Measurements from ENCODE around the gene GALR1.

GALR1 gene, protein sequence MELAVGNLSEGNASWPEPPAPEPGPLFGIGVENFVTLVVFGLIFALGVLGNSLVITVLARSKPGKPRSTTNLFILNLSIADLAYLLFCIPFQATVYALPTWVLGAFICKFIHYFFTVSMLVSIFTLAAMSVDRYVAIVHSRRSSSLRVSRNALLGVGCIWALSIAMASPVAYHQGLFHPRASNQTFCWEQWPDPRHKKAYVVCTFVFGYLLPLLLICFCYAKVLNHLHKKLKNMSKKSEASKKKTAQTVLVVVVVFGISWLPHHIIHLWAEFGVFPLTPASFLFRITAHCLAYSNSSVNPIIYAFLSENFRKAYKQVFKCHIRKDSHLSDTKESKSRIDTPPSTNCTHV

DNA sequence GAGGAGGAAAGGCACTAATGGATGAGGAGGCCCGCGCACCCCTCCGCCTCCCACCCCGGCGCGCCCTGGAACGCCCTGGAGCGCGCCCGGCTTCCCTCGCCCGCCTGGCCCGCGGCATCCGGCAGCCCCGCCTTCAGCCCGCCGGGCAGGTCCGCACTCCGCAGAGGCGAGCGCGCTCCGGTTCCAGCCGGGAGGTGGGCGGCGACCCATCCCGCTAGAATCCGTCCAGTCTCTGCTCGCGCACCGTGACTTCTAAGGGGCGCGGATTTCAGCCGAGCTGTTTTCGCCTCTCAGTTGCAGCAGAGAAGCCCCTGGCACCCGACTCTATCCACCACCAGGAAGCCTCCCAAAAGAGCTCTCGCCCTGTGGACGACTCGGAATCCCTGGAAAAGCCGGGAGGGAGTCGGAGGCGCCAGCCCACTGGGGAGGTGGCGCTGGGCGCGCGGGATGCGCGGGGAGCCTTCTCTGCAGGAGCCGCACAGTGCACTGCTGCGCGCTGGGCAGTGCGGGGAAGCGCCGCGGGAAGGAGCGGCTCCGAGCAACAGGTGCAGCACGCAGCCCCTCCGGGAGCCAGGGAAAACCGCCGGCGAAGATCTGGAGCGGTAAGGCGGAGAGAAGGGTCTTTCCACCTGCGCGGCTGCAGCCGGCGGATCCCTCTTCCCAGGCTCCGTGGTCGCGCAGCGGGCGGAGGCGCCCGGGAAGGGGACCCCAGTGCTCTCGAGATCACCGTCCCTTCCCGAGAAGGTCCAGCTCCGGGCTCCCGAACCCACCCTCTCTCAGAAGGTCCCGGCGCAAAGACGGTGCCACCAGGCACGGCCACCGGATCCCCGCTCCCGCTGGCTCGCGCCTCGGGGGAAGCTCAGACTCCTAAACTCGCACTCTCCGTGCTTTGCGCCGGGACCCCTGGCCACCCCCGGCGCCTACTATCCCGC, at the start of gene GALR1:
TSS of gene GALR1 (plus strand) at position 280 of the 932 bp plus-strand sequence. CDS start 701 bp downstream, outside the sequence.
- peak within 1 kb of the TSS; percentile 36 for H3K4me3 ChIP-seq (ENCODE audit: low read depth, low read length)
- no peak for DNase-seq (ENCODE audit: low read depth)
- in situ Hi-C loops (cut with HindIII; ENCODE audit: low sequenced_read_pairs): no loop called here
- no peak for TF ChIP-seq CTCF (IDR thresholded peaks at IDR 0.05; ENCODE audit: low read depth, low read length, missing control alignments)

DNA sequence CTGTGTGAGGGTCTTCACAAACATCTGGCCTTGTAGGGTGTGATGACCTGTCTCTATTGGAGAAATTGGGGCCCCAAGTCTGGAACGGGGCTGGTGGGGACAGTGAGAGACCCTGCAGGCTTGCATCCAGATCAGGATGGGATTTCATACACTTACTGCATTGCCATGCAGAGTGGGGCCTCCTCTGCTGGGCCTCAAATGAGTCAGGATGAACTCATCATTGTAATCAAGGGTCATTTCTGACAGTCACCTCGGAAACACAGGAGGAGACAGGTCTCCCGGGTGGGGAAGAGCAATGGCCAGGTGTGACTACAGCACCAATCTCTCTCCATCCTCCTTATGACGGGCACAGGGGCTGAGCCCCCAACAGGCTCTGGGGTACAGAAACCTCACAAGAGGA, 48.1 kb upstream of the GALR1 start:
- in situ Hi-C loops (cut with HindIII; ENCODE audit: low sequenced_read_pairs): no loop called here
- H3K4me3 ChIP-seq (ENCODE audit: low read depth, low read length): no peak overlapping the region
- no peak for DNase-seq (ENCODE audit: low read depth)
- no peak for TF ChIP-seq CTCF (IDR thresholded peaks at IDR 0.05; ENCODE audit: low read depth, low read length, missing control alignments)

DNA sequence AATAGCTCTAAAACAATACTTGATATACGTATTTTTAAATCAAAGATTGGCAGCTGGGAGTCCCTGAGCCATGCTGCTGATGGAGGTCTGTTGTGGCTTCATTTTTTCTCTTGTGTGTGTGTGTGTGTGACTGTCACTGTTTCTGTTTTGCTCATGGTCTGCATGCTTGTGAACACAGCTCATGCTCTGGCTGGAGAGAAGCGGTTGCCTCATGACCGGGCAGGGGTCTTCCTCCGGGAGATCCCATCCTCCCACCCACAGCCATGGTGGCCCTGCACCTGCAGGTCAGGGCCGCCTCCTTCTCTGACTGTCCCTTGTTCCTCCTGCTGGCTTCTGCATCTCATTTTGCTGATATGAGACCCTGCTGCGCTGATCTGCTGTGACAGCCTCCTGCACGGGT, 47.3 kb upstream of the GALR1 start:
- in situ Hi-C loops (cut with HindIII; ENCODE audit: low sequenced_read_pairs): no loop called here
- H3K4me3 ChIP-seq (ENCODE audit: low read depth, low read length): no peak overlapping the region
- no peak for TF ChIP-seq CTCF (IDR thresholded peaks at IDR 0.05; ENCODE audit: low read depth, low read length, missing control alignments)
- DNase-seq (ENCODE audit: low read depth): no peak

DNA sequence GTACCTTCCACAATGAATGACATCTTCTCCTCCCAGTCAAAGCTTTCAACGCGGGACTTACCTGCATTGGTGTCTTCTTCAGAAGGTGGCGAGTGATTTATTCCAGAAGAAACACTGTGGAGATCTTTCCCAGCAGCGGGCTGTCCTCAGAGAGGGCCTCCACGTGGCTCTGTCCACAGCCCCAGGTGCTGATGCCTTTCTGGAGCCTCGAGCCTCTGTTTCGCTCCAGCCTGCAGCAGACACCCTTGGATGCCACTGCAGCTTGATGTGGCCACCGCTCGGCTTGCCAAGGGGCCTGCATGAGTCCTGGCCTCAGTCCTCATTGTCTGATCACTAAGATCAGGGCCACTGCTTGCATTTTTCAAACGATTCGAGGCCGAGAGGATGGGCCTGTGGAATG, 46.6 kb upstream of the GALR1 start:
- TF ChIP-seq CTCF (IDR thresholded peaks at IDR 0.05; ENCODE audit: low read depth, low read length, missing control alignments): no peak
- in situ Hi-C loops (cut with HindIII; ENCODE audit: low sequenced_read_pairs): no loop called here
- DNase-seq (ENCODE audit: low read depth): no peak

DNA sequence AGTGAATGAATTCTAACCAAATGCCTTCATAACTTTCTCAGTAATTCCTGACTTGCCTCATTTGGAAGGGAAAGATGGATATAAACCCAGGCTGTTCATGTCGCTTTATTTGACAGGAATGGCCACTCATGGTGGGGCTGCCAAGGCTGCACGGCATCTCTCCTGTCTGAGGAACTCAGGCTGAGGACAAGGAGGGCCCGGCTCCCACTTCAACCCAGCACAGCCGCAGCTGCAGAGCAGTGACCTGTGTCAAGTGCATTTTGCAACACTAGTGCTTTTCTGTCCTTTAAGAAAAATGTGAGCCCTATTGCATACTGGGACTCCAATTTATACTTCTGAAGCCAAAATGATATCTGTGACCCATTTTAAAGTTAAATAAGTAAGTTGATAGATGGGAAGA, 45.8 kb upstream of the GALR1 start:
- no peak overlapping the region for H3K4me3 ChIP-seq (ENCODE audit: low read depth, low read length)
- in situ Hi-C loops (cut with HindIII; ENCODE audit: low sequenced_read_pairs): no loop called here
- no peak for TF ChIP-seq CTCF (IDR thresholded peaks at IDR 0.05; ENCODE audit: low read depth, low read length, missing control alignments)
- DNase-seq (ENCODE audit: low read depth): no peak

More for the DNA sequence above, 46.6 kb upstream of the GALR1 start:
- no peak overlapping the region for H3K4me3 ChIP-seq (ENCODE audit: low read depth, low read length)

GRCh38 chr18:77205769-77206168, 43.9 kb upstream of the GALR1 start:
- in situ Hi-C loops (cut with HindIII; ENCODE audit: low sequenced_read_pairs): no loop called here
- no peak for DNase-seq (ENCODE audit: low read depth)
- no peak overlapping the region for H3K4me3 ChIP-seq (ENCODE audit: low read depth, low read length)
- TF ChIP-seq CTCF (IDR thresholded peaks at IDR 0.05; ENCODE audit: low read depth, low read length, missing control alignments): no peak

Measured in astrocyte of the cerebellum (primary cell).